Measurements from ENCODE around the gene ASIC2. TPM values are rescaled to one million over a fixed set of nuclear protein-coding genes. Genes with fewer than 3 reads are reported as not detected.

Gene ASIC2
- total and polyA plus RNA-seq, 2 donors (not counting 3 experiments of a cell fraction or from before 2014, with no cell fraction given), result not detected

GRCh38 chr17:33272438-33272837 lies 20.7 kb downstream of the ASIC2 start:
- TF ChIP-seq POLR2A (IDR thresholded peaks at IDR 0.05; ENCODE audit: low read depth, low read length) (no peak), FOS (IDR thresholded peaks at IDR 0.05; ENCODE audit: borderline replicate concordance, insufficient read depth, low read length) (no peak), CTCF (IDR thresholded peaks at IDR 0.05; ENCODE audit: extremely low read depth in 1 of 2, insufficient read depth in 1 of 2, low read depth in 1 of 2, low read length in 2 of 2) (no peak), GATA2 (IDR thresholded peaks at IDR 0.05; ENCODE audit: insufficient read depth, insufficient read length, low read depth, low read length) (no peak), JUN (IDR thresholded peaks at IDR 0.05; ENCODE audit: borderline replicate concordance, insufficient read depth, insufficient read length, low read depth) (no peak), EZH2 (IDR thresholded peaks at IDR 0.05; ENCODE audit: borderline replicate concordance, low read depth, low read length, severe bottlenecking) (no peak), MYC (IDR thresholded peaks at IDR 0.05; ENCODE audit: low read depth, low read length) (no peak), POLR2AphosphoS5 (IDR thresholded peaks at IDR 0.05; ENCODE audit: insufficient read depth, low read depth, low read length) (no peak)
- TF ChIP-seq, protein P1, sequence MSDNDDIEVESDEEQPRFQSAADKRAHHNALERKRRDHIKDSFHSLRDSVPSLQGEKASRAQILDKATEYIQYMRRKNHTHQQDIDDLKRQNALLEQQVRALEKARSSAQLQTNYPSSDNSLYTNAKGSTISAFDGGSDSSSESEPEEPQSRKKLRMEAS (IDR thresholded peaks at IDR 0.05; ENCODE audit: insufficient read depth, insufficient read length), result no peak
- H3K9me3 ChIP-seq (replicated peaks; ENCODE audit: control insufficient read depth, insufficient read depth, low read length), result no peaks in the 10 kb centered on the region
- dilution Hi-C loops (cut with MboI; ENCODE audit: extremely low pct_ligation_motif_present, low sequenced_read_pairs), result no loop called here
- no peaks in the 10 kb centered on the region for H3K27me3 ChIP-seq (ENCODE audit: control insufficient read depth in 2 of 2, insufficient read depth in 2 of 2, low read length in 2 of 2)
- intact Hi-C loops (cut with micrococcal nuclease), result no loop called here
- H3K27ac ChIP-seq (ENCODE audit: insufficient read depth, low read depth, low read length), result no peak overlapping the region
- no peak for DNase-seq (ENCODE audit: low read depth, low spot score)
- ChIA-PET CTCF (interaction anchor here (1.0 kb wide), 1 partner anchor 12 kb away, joined by 3 read pairs; no protein-coding TSS in a partner anchor), POLR2A (no interaction called here)
- H3K4me1 ChIP-seq (ENCODE audit: control insufficient read depth, extremely low read depth, insufficient read depth, low read length), result peaks cover 5% of the 10 kb centered on the region
- FAIRE-seq, result no peak
- no TSS peak for BruUV-seq (replicated peaks)
- H3K9ac ChIP-seq (replicated peaks; ENCODE audit: extremely low read depth, insufficient read depth, low read length), result no peak overlapping the region
- no peak overlapping the region for H3K4me3 ChIP-seq (replicated peaks in 1 of 3; ENCODE audit: insufficient read depth in 1 of 3, low read depth in 1 of 3, low read length in 3 of 3)
- H3K4me2 ChIP-seq (ENCODE audit: insufficient read depth, low read length), result no peak overlapping the region
- H4K20me1 ChIP-seq (replicated peaks; ENCODE audit: control insufficient read depth, extremely low read depth, insufficient read depth, low read length), result no peaks in the 10 kb centered on the region
- no peaks in the 10 kb centered on the region for H3K36me3 ChIP-seq (ENCODE audit: control insufficient read depth in 2 of 2, extremely low read depth in 1 of 2, insufficient read depth in 2 of 2, low read length in 2 of 2)
- H2AFZ ChIP-seq (ENCODE audit: low read depth, low read length), result no peak overlapping the region
- H3K79me2 ChIP-seq (ENCODE audit: control insufficient read depth, insufficient read depth, low read length), result no peaks in the 10 kb centered on the region
- H3K9me1 ChIP-seq (replicated peaks; ENCODE audit: control insufficient read depth, extremely low read depth, insufficient read depth, low read length), result no peaks in the 10 kb centered on the region

Data from endothelial cell of umbilical vein (primary cell).